ENCODE results near the gene TAF1.
"Not testable (repeated sequence)": the region's sequence is repeated elsewhere in the genome, so short reads cannot be mapped to it uniquely, and the experiment has no call there.

Gene TAF1

GRCh38 chrX:71432733-71433132 is 66.6 kb downstream of the TAF1 start:
- no peak for DNase-seq

- DNase-seq, result no peak
These were observed 72.6 kb downstream of the TAF1 start for GRCh38 chrX:71438750-71439149.

- no peak for DNase-seq
These were observed 73.3 kb downstream of the TAF1 start for GRCh38 chrX:71439420-71439819.

- no peak for DNase-seq
These were observed 73.7 kb downstream of the TAF1 start for GRCh38 chrX:71439896-71440295.

GRCh38 chrX:71440401-71440800 is 74.2 kb downstream of the TAF1 start:
- no peak for DNase-seq

- not testable (repeated sequence) for DNase-seq
These were observed 75.7 kb downstream of the TAF1 start for GRCh38 chrX:71441809-71442208.

GRCh38 chrX:71450433-71451106 is 84.4 kb downstream of the TAF1 start:
- DNase-seq, result no peak

GRCh38 chrX:71451518-71451917 is 85.4 kb downstream of the TAF1 start:
- DNase-seq, result not testable (repeated sequence)

GRCh38 chrX:71453056-71453455 is 86.9 kb downstream of the TAF1 start:
- DNase-seq, result no peak

GRCh38 chrX:71454222-71454621 is 88.1 kb downstream of the TAF1 start:
- no peak for DNase-seq

- no peak for DNase-seq
These were observed 92.7 kb downstream of the TAF1 start for GRCh38 chrX:71458866-71459265.

- DNase-seq, result no peak
These were observed 98.8 kb downstream of the TAF1 start for GRCh38 chrX:71464968-71465367.

- DNase-seq, result no peak
These were observed 100.9 kb downstream of the TAF1 start for GRCh38 chrX:71466979-71467523.

- DNase-seq, result no peak
These were observed 109.8 kb downstream of the TAF1 start for GRCh38 chrX:71475785-71476540.

- DNase-seq, result no peak
These were observed 116.2 kb downstream of the TAF1 start for GRCh38 chrX:71482228-71482958.

- DNase-seq, result no peak
These were observed 121.7 kb downstream of the TAF1 start for GRCh38 chrX:71487814-71488213.

- DNase-seq, result no peak
These were observed 123.4 kb downstream of the TAF1 start for GRCh38 chrX:71489540-71489939.

- DNase-seq, result peak; percentile 6
These were observed 126.3 kb downstream of the TAF1 start for GRCh38 chrX:71492231-71493065.

GRCh38 chrX:71493111-71493613 is 127.0 kb downstream of the TAF1 start:
- DNase-seq, result no peak

- not testable (repeated sequence) for DNase-seq
These were observed 129.8 kb downstream of the TAF1 start for GRCh38 chrX:71495979-71496378.

- no peak for DNase-seq
These were observed 130.3 kb downstream of the TAF1 start for GRCh38 chrX:71496476-71496875.

- not testable (repeated sequence) for DNase-seq
These were observed 135.9 kb downstream of the TAF1 start for GRCh38 chrX:71502080-71502479.
